ENCODE results near the gene TMEM8B.
A peak's percentile ranks its signal among the peaks of the same experiment; 100 is the strongest.
"Not testable (repeated sequence)": the region's sequence is repeated elsewhere in the genome, so short reads cannot be mapped to it uniquely, and the experiment has no call there.

Gene TMEM8B

DNA sequence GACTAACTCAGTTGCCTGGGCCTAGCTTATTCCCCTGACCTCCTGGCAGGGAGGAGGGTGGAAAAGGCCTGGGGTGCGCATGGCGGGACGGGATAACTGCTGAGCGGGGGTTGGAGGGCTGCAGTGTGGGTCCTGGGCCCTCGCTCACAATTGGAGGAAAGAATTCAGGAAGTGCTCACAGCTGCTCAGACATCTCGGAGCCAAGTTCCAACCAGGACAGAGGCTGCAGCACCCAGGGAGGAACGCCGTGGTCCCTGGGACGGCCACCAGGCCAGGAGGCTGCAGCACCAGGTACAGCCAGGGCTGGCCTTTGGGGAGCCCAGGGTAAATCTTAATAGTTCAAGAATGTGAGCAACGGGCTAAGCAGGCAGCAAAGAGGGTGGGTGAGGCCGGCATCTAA, 80.2 kb downstream of the TMEM8B start, which contains the start of gene SPAAR:
Gene SPAAR, plus strand, starts transcription at position 217 of the 400 bp plus-strand sequence. CDS start 974 bp downstream, outside the sequence.
- no peak for DNase-seq

DNA sequence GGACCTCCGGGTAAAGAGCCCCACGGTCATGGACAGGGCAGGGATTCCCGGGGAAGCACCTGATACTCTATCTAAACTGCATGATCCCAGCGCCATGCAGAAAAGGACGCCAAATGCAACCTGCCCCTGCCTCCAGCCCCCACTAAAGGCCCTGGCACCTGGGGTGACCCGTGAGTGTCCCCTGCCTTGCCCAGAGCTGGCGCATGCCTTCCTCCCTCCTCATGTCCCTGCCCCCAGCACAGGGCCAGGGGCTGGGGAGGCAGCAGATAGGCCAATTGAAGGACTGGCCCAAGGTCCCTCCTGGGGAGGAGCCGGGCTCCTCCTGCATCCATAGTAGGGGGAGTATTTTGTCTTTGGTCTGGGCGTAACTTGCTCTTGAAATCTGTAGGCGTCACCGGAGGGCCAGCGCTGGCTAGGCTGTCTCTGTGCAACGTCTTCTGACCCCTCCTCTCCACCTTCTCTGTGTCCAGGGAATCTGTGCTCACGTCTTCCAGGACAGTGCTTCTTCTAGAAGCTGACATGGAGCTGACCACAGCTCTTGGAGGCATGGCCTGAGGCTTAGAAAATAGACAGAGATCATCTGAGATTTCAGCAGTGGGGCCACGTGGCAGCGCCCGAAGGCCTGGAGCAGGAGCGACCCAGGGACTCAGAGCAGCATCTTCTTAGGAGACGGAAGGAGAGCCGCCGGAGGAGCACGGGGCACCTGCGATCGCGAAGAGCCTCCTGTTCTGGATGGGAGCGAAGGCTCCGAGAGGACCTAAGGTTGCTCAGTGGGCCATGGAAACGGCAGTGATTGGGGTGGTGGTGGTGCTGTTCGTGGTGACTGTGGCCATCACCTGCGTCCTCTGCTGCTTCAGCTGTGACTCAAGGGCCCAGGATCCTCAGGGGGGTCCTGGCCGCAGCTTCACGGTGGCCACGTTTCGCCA, 80.9 kb downstream of the TMEM8B start:
- no peak for DNase-seq

GRCh38 chr9:35910613-35911359, 81.8 kb downstream of the TMEM8B start:
- DNase-seq = peak; percentile 10

DNA sequence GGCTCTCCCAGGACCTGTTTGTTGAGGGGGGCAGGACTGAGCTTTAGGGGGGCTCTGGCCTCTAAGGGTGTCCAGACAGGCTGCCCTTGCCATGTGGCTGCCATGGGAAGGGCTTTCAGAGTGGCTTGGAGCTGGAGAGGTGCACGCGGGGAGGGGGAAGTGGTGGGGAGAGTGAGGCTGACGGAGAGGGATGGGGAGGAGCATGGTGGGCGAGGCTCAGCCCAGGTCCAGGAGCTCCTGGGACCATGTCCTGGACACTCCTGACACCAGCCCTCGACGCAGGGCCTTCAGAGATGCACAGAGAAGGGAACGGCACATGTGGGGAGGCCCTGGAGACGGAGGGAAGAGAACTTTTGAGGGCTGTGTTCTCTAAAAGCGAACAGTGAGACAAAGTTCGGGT, 82.7 kb downstream of the TMEM8B start:
- no peak for DNase-seq

GRCh38 chr9:35912791-35913400, 83.9 kb downstream of the TMEM8B start:
- no peak for DNase-seq

DNA sequence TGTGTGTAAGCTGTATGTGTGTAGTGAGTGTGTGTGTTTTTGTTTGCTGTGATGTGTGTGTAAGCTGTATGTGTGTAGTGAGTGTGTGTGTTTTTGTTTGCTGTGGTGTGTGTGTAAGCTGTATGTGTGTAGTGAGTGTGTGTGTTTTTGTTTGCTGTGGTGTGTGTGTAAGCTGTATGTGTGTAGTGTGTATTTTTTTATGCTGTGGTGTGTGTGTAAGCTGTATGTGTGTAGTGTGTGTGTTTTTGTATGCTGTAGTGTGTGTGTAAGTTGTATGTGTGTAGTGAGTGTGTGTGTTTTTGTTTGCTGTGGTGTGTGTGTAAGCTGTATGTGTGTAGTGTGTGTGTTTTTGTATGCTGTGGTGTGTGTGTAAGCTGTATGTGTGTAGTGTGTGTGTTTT, 84.4 kb downstream of the TMEM8B start:
- DNase-seq = not testable (repeated sequence)

DNA sequence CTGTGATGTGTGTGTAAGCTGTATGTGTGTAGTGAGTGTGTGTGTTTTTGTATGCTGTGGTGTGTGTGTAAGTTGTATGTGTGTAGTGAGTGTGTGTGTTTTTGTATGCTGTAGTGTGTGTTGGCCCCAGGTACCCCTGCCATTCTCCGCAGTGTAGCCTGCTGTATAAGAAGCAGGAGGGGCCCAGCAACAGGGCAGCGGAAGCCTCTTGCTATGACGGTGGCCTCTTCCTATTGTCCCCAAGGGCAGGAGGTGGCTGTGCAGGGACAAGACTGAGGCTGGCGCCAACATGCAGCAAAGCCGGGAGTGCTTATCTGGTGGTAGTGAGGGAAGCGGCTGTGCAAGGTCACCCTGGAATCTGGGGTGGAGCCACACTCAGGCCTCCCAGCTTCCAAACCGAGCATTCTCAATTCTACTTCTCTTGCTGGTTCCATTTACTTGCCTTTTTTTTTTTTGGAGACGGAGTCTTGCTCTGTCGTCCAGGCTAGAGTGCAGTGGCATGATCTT, 85.3 kb downstream of the TMEM8B start:
- no peak for DNase-seq
